Measurements from ENCODE around the gene RNF112.

RNF112 gene

DNA sequence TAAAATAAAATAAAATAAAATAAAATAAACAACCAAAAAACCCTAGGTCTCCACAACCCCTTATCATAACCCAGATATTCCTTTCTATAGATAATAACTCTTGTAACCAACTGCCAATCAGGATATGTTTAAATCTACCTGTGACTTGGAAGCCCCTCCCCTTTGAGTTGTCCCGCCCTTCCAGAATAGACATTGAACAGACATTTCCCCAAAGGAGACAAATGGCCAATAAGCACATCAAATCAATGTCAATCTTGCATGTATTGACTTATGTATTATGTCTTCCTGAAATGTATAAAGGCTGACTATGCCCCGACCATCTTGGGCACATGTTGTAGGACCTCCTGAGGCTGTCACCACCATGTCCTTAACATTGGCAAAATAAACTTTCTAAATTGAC lies 34.2 kb upstream of the RNF112 start:
- no peak for FAIRE-seq

DNA sequence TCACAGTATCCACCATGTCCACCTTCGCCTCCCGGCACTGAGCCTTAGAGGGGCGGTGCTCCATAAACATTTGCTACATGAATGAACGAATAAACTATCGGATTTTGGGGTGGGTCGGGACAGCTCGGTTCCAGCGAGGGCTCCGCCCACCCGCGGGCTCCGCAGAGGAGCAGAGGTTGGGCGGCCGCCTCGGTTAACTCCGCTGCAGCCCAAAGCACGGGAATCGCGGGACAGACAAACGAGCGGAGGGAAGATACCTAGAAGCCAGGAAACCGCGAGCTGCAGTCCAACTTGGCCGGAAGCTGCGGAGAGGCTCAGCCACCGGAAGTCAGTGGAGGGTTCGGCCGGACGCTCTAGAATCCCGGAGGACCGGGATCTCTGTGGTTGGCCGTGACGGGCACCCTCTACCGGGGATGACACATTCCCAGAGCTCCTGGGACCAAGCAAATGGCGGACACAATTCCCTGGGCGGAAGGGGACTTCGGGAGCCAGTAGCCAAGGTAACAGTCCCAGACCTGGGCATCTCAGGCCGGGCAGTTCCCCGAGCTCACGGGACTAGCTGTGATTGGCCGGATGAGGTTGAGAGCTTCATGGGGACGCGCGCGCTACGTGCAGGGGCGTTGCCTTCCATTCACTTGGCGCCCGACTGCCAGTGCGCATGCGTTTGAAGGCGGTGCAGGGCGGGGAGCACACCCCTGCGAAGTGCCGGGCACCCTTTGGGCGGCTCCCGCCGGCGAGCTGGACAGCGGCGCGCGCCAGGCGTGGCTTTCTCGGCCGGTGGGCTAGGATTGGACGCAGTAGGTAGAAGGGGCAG lies 33.2 kb upstream of the RNF112 start:
- FAIRE-seq: peak; percentile 88

DNA sequence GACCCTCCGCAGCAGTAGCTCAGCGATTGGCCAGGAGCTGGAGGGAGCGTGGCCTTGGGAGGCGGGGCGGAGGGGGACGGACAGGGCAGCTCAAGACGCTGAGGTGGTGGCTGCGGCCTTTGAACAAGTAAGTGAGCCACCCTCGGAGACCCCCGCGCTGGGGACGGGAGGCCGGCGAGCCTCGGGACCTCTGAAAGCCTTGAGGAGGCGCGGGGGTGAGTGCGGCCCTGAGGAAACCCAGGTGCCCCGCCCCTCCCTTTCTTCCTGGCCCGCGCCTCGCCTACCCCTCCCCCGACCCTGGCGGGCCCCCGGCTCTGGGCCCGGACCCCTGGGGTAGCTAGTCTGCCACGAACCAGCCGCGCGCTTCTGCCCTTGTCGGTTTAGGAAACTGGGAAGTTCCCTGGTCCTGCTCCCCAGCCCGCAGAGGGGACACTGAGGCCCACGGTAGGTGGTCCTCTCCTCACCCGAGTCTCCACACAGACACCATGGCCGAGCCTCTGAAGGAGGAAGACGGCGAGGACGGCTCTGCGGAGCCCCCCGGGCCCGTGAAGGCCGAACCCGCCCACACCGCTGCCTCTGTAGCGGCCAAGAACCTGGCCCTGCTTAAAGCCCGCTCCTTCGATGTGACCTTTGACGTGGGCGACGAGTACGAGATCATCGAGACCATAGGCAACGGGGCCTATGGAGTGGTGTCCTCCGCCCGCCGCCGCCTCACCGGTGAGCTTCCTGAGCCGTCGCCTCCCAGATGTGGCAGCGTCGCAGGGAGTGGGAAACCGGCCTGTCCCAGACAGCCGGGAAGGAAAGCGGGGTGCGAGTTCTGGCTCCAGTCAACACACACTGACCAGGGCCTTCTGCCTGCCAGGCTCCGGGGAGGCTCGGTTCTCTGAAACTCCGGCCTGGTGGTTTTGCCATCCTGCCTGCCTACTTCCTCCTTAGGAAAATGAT lies 32.3 kb upstream of the RNF112 start, which contains the start of gene MAPK7:
MAPK7 (plus strand) TSS at position 83 of the 945 bp plus-strand sequence; CDS start at position 486, 403 bp downstream.
- no peak for FAIRE-seq

GRCh38 chr17:19379361-19380065 lies 31.5 kb upstream of the RNF112 start:
- FAIRE-seq: no peak

GRCh38 chr17:19380481-19381301 lies 30.3 kb upstream of the RNF112 start:
- no peak for FAIRE-seq

- no peak for FAIRE-seq
These were observed 29.7 kb upstream of the RNF112 start for GRCh38 chr17:19381361-19381740.

DNA sequence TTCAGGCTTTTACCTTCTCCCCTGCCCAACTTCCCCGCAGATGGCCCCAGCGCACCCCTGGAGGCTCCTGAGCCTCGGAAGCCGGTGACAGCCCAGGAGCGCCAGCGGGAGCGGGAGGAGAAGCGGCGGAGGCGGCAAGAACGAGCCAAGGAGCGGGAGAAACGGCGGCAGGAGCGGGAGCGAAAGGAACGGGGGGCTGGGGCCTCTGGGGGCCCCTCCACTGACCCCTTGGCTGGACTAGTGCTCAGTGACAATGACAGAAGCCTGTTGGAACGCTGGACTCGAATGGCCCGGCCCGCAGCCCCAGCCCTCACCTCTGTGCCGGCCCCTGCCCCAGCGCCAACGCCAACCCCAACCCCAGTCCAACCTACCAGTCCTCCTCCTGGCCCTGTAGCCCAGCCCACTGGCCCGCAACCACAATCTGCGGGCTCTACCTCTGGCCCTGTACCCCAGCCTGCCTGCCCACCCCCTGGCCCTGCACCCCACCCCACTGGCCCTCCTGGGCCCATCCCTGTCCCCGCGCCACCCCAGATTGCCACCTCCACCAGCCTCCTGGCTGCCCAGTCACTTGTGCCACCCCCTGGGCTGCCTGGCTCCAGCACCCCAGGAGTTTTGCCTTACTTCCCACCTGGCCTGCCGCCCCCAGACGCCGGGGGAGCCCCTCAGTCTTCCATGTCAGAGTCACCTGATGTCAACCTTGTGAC lies 29.1 kb upstream of the RNF112 start:
- FAIRE-seq: no peak

DNA sequence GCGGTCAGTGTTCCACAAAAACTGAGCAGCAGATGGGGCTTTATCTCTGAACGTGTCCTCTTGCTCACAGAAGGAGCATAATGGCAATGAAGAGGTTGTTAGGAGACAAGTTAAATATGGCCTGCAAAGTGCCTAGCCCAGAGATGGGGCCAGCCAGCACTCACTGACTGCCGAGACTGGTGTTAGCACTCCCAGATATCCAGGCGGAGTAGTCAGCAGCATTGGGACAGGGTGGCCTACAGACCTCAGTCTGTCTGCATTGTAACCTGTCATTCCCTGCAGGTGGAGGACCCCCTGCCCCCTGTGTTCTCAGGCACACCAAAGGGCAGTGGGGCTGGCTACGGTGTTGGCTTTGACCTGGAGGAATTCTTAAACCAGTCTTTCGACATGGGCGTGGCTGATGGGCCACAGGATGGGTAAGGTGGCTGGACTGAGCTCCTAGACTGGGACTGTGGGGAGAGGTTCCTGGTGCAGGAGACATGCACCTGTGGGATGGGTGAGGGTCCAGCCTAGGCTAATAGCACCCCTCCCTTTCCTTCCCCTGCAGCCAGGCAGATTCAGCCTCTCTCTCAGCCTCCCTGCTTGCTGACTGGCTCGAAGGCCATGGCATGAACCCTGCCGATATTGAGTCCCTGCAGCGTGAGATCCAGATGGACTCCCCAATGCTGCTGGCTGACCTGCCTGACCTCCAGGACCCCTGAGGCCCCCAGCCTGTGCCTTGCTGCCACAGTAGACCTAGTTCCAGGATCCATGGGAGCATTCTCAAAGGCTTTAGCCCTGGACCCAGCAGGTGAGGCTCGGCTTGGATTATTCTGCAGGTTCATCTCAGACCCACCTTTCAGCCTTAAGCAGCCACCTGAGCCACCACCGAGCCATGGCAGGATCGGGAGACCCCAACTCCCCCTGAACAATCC lies 28.2 kb upstream of the RNF112 start:
- no peak for FAIRE-seq

DNA sequence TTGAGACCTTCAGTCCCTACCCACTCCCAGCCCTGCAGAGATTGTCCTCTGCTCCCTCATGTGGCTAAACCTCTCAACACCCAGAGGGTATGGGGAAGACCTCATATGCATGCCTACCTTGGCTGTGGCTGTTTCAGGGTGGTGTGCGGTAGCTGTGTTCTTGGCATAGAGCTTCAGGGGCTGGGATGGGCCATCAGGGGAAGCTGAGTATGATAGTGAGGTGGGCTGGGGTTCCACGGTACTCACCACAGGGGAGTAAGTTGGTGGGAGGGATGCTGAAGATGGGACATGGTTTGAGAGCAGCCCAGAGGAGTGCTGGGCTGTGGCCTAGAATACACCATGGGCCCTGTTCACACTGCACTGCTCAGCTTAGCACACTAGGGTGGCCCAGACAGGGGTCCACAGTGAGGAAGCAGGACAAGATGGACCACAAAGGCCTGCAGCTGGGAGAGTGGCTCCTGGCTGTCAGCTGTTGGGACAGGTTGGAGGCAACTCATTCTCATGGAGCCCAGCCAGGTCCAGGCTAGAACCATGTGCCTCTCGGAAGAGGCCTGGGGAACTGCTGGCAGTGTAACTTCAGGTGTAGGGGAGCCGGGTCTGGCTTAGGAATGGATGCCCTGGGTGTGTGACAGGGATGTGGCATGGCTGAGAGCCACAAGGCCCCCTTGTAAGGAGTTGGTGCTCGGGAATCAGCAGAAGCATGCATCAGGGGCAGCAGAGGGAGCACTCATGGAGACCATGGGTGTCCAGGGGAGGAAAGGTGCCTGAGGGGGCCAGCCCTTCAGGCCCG lies 27.2 kb upstream of the RNF112 start:
- FAIRE-seq: no peak

DNA sequence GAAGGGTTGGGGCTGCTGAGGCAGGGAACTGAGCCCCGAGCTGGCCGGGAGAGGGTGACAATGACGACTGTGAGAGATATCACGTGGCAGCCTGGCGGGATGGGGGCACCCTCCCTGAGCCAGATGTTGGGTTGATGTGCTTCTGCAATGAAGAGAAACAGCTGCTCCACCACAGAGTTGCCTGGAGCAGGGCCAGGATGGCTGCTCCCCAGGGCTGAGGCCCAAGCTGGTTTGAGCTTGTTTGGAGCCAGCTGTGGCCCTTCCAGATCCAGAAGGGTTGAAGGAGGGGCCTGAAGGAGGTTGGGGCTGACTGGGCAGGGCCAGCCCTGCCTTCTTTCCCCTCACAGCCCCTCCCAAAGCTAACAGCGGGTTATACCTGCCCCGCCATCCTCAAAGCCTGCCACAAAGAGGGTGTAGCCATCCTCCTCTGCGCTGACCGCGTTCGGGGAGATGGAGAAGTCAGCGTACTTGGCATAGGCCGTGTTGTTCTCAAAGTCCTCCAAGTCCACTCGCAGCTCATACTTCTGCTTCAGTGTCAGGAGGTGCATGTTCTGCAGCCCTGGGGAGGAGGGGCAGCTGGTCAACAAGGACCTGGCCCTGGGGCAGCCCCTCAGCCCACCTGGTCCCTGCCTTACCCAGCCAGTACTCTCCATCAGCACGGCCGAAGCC lies 26.2 kb upstream of the RNF112 start:
- no peak for FAIRE-seq

DNA sequence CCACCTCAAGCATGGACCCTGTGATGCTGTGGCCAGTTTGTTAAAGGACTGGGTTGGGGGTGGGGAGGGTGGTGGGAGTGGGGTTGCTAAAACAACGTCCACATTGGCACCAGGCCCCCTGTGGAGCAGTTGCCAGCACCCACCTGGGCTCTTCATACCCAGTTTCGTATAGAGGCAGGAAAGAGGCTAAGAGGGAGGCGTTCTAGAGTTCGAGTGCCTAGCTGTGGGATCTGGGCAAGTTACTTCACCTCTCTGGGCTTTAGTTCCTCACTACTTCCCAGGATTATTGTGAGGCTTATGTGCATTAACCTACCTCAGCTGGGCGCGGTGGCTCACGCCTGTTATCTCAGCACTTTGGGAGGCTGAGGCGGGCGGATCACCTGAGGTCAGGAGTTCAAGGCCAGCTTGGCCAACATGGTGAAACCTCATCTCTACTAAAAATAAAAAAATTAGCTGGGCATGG lies 25.5 kb upstream of the RNF112 start:
- FAIRE-seq: no peak

DNA sequence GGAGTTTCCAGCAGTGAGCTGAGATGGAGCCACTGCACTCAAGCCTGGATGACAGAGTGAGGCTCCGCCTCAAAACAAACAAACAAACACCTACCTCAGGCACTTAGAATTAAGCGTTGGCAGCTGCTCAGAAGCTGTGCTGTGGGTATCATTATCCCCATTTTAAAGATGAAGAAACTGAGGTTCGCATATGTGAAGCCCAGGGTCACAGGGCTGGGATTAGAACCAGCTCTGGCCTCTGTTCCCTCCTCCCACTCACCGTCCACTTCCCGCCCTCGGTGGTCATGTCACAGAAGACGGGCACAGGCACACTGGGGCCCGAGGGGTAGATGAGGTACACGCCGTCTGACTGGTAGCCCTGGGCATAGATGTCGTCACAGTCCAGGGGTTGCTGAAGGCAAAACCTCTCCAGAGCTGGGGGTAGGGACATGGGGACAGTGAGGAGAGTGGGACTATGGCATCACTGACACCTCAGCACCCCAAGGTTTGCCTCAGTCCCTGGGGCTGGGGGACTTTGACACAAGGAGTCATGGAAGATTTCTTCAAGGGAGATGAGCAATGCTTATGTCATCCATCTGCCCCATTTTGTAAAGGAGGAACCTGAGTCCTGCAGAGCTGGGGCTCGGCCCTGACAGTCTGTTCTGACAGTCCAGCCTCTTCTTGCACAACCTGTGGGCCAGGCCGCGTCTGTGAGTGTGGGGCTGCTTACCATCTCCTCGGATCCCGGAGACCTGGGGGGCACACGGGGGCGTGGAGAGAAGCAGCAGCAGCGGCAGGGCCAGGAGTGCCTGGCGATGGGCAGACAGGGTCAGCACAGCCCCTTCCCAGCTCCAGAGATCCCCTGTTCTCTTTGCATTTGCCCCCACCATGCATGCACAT lies 24.7 kb upstream of the RNF112 start:
- no peak for FAIRE-seq

DNA sequence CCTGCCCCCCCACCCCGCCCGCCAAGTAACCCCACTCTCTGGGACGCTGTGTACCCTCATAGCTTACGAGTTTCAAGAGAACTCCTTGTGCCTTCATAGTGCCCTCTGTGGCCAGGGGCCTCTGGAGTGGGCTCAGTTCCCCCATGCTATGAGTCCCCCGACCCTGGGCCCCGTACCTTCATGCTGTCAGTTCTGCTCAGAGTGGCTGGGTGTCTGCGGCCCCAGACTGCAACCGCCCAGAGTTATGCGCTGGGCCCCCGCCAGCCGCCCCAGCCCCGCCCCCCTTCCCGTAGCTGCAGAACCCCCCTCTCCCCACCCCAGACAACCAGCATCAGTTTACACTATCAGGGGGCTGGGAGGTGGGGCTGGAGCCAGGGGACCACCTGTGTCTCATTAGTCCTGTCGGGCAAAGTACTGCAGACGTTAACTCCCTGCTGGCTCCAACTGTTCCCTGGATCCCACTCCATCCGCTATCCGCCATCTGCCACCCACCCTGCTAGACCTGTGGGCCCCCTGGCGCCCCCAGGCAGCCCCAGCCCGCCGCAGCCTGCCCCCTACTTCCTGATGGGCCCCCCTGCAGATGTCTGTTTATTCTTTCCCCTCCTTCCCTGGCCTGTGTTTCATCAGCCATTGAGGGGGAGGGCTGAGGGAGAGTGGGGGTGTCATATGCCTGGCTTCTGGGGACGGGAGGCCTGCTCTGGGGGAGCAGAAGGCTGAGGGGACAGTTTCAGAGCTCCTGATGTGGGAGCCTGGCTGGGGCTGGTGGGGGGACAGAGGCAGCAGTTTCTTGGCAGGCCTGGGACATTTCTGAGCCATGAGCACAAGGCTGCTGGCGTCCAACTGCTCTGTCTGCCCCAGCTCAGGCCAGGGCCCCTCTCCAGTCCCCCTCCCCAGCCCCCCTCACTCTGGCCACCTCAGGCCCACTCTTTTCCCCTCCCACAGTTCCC lies 23.8 kb upstream of the RNF112 start, which contains the start of gene MFAP4:
MFAP4 (minus strand) TSS at position 217 of the 947 bp plus-strand sequence; CDS start at position 182, 35 bp downstream.
- FAIRE-seq: no peak

- FAIRE-seq: no peak
These were observed 23.0 kb upstream of the RNF112 start for GRCh38 chr17:19387921-19388521.

DNA sequence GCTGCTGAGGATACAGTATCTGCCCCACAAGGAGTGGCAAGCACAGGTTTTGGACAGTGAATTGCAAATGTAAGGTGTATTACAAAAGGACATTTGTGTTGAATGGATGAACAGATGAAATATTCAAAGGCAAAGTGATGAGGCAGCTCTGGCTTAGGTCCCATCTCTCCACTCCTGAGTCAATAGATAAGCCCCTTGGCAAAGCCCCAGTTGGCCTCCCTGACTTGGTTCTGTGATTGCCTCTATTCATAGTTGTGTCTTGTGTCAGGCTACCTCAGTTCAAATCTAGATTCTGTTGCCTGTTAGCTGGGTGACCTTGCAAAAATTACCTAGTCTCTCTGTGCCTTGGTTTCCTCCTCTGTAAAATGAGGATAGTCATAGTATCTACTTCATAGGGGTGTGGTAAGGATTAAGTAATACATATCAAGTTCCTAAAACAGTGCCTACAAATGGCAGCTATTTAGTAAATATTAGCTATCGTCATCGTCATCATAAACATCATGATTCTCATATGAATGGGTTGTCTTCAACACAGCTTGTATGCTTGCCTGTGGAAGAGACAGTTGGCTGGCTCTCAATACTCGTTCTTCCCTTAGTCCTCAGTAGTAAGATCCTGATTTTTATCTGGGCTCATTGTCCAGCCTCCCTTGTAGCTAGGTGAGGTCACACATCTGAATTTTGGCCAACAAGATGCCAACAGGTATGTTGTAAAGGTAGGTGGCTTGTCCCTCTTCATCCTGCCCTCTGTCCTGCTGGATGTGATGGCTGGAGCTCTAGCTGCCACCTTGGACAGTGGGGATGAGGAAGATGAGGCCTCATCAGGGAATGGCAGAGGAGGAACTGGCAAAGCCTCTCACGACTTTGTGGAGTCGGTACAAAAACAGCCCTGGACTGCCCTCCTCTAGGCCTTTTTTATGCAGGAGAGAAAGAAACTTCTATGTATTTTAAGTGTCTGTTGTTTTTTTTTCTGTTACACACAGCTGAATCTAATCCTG lies 21.9 kb upstream of the RNF112 start:
- no peak for FAIRE-seq

All from TTC549 (cell line).